BE2C (cell line): Measurements from ENCODE around the gene ASPSCR1.

ENCODE experiments used
- DNase-seq: peaks from one replicate; pipeline ENCODE4 v3.0.0-alpha.2; 2020
- H3K27me3 ChIP-seq: fragments of 250-450 bp; sonication (Bioruptor Pico); 2 replicates; pipeline ENCODE4 v1.5.1; 2020; ENCODE audit warnings: mild to moderate bottlenecking
- H3K36me3 ChIP-seq: fragments of 250-450 bp; sonication (Bioruptor Pico); 2 replicates; pipeline ENCODE4 v1.5.1; 2020; ENCODE audit warnings: mild to moderate bottlenecking
- H3K4me1 ChIP-seq: fragments of 250-450 bp; sonication (Bioruptor Pico); 2 replicates; pipeline ENCODE4 v1.5.1; 2020
- H3K4me3 ChIP-seq: 2 replicates; pipeline ENCODE4 v1.5.1; 2011; ENCODE audit warnings: low read depth, low read length
- H3K9me3 ChIP-seq: fragments of 250-450 bp; sonication (Bioruptor Pico); 2 replicates; pipeline ENCODE4 v1.5.1; 2020
- CTCF ChIP-seq: IDR thresholded peaks from 2 replicates; pipeline ENCODE4 v1.5.1; 2012; ENCODE audit warnings: mild to moderate bottlenecking, low read depth, low read length

Gene ASPSCR1

GRCh38 chr17:82011617-82012187 is 34.3 kb downstream of the ASPSCR1 start:
- H3K4me3 ChIP-seq = no peak overlapping the region
- DNase-seq = no peak
- no peak for TF ChIP-seq CTCF
- peaks cover 26% of the 10 kb centered on the region for H3K4me1 ChIP-seq
- H3K9me3 ChIP-seq = no peaks in the 10 kb centered on the region
- H3K36me3 ChIP-seq = peaks cover 5% of the 10 kb centered on the region; the same call in 1 of the 2 replicates
- H3K27me3 ChIP-seq = no peaks in the 10 kb centered on the region

DNA sequence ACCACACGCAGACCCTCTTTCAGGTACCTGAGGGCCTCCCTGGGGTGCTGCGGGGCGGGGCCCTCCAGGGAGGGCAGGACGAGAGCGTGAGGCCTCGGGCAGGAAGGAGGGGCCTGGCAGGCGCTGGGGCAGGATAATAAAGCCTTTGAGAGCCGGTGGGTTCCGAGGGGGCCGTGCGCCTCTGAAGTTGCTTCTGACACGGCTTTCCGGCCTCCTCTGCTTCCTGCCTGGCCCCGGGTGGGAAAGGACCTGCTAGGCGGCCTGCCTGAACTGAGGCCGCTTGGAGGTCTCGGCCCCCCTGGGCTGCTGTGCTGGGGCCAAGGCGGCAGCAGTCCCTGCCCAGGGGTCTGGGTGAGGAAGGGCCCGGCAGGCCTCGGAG is 34.8 kb downstream of the ASPSCR1 start:
- no peak for DNase-seq
- no peak for TF ChIP-seq CTCF
- peaks cover 5% of the 10 kb centered on the region; the same call in 1 of the 2 replicates for H3K36me3 ChIP-seq
- peaks cover 23% of the 10 kb centered on the region for H3K4me1 ChIP-seq
- no peaks in the 10 kb centered on the region for H3K27me3 ChIP-seq
- no peaks in the 10 kb centered on the region for H3K9me3 ChIP-seq
- H3K4me3 ChIP-seq = no peak overlapping the region

DNA sequence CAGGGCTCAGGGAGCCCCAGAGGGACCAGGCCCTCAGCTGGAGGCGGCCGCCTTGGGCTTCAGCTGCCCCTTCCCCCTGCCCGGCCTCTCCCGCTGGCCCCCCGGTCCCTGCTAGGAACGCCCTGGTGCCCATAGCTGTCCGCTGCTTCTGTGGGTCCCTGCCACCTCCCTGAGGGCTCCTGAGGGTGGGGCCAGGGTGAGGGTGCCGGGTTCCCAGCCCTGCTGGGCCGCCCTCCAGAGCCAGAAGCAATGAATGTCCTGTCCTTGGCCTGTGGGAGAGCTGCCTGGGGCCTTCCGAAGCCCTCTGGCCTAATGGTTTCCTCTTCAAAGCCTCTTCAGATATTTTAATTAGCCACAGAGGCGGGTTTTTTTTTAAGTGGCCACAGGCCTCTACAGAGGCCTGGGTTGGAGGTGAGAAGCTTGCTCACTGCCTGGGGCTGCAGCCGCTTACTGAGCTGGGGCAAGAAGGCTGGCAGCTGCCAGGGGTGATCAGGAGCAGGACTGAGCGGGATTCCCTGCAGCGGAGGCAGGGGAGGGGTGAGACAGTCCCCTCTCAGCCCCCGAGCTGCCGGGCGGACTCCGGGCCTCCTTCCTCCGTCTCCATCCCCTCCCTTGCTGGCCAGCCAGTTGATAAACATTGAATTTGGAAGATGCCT is 35.3 kb downstream of the ASPSCR1 start:
- H3K36me3 ChIP-seq = peaks cover 5% of the 10 kb centered on the region; the same call in 1 of the 2 replicates
- no peak for TF ChIP-seq CTCF
- peak; percentile 64 for DNase-seq
- H3K9me3 ChIP-seq = no peaks in the 10 kb centered on the region
- no peak overlapping the region for H3K4me3 ChIP-seq
- H3K27me3 ChIP-seq = no peaks in the 10 kb centered on the region
- peaks cover 23% of the 10 kb centered on the region for H3K4me1 ChIP-seq

DNA sequence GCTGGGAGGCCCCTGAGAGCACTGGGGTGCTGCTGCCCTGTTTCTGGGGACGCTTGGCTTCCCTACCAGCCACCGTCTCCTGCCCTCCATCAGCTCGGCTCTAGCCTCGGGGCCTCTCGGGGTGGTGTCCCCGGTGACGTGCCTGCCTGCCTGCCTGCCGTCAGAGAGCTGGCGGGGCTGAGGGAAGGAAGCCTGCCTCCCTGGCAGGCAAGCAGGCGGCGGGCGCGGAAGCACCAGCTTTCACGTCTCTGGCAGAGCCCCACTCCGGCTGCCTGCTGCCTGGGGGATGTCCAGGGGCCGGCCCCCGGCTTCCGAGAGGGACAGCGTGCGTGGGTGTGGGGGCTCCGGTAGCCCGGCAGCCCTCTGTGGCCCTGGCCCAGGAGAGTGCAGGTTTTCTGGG is 35.9 kb downstream of the ASPSCR1 start:
- Histone ChIP-seq H3K27me3 (no peaks in the 10 kb centered on the region), H3K9me3 (no peaks in the 10 kb centered on the region), H3K4me1 (peaks cover 23% of the 10 kb centered on the region), H3K36me3 (peaks cover 5% of the 10 kb centered on the region), H3K4me3 (no peak overlapping the region)
- no peak for TF ChIP-seq CTCF
- DNase-seq = peak; percentile 75

GRCh38 chr17:82013772-82014321 is 36.4 kb downstream of the ASPSCR1 start:
- Histone ChIP-seq H3K36me3 (peaks cover 8% of the 10 kb centered on the region), H3K4me1 (peaks cover 23% of the 10 kb centered on the region), H3K27me3 (no peaks in the 10 kb centered on the region), H3K4me3 (no peak overlapping the region), H3K9me3 (no peaks in the 10 kb centered on the region)
- DNase-seq = no peak
- TF ChIP-seq CTCF = no peak

DNA sequence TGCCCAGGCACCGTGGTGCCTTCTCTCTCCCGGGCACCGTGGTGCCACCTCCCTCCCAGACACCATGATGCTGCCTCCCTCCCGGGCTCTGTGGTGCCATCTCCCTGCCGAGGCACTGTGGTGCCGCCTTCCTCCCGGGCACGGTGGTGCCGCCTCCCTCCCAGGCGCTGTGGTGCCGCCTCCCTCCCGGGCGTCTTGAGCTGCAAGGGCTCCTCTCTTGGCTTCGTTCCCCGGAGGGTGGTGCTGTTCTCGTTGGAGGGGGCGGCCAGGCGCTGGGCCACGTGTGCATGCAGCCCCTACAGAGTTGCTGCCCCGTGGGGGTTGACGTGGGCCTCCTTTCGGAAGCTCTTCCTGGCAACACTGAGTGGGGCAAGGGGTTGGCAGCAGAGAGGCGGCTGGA is 37.0 kb downstream of the ASPSCR1 start:
- Histone ChIP-seq H3K27me3 (no peaks in the 10 kb centered on the region), H3K4me1 (peaks cover 23% of the 10 kb centered on the region), H3K36me3 (peaks cover 8% of the 10 kb centered on the region), H3K4me3 (no peak overlapping the region), H3K9me3 (no peaks in the 10 kb centered on the region)
- no peak for TF ChIP-seq CTCF
- no peak for DNase-seq
